C4-2B (cell line): ENCODE measurements around the gene PPP1R27.

Experiments
- CTCF ChIP-seq: fragments of 450-650 bp; conservative IDR thresholded peaks from 2 replicates; pipeline ENCODE4 v1.5.1; 2017; ENCODE audit warnings: mild to moderate bottlenecking
- ZFX ChIP-seq: fragments of 450-650 bp; IDR thresholded peaks from 2 replicates; pipeline ENCODE4 v1.6.1; 2017

GRCh38 chr17:81802856-81803643 is 31.8 kb downstream of the PPP1R27 start:
- no peak for TF ChIP-seq CTCF
- no peak for TF ChIP-seq ZFX
